Suprapubic skin (tissue), 3 donors: ENCODE data around the gene CD93.

Experiments
- POLR2AphosphoS5 ChIP-seq, 3 donors: sonication (generic); formaldehyde crosslinking; IDR thresholded peaks; one replicate each; pipeline ENCODE4 v1.6.1; 2017; ENCODE audit warnings: antibody characterized with exemption in 3 of 3
- TF ChIP-seq, protein P1 (sequence below), 2 donors: fragments of 200-600 bp in 1 of 2; fragments of 450-650 bp in 1 of 2; sonication (generic) in 1 of 2; IDR thresholded peaks; one replicate each; pipeline ENCODE4 v1.5.1; 2016 to 2019; ENCODE audit warnings: antibody characterized with exemption in 2 of 2, mild to moderate bottlenecking in 1 of 2, moderate library complexity in 1 of 2

DNA sequence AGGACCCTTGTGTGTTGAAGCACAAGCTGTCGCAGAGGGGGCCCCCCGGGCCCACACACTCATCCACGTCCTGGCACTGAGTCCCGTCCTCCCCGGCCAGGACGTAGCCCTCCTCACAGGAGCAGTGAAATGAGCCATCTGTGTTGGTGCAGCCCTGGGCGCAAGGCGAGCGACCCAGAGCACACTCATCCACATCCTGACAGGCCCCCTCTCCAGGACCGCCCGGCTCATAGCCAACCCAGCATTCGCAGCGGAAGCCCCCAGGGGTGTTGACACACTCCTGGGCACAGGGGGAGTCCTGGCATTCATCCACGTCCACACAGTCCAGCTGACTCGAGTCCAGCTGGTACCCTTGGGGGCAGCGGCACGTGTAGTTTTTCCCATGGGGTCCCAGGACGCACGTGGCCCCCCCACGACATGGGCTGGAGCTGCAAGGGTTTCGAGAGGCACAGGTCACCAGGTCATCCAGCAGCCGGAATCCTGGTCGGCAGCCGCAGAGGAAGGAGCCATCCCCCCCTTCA is 1.2 kb downstream of the CD93 start:
- no peak for TF ChIP-seq POLR2AphosphoS5 (IDR thresholded peaks at IDR 0.05)
- TF ChIP-seq, protein P1, sequence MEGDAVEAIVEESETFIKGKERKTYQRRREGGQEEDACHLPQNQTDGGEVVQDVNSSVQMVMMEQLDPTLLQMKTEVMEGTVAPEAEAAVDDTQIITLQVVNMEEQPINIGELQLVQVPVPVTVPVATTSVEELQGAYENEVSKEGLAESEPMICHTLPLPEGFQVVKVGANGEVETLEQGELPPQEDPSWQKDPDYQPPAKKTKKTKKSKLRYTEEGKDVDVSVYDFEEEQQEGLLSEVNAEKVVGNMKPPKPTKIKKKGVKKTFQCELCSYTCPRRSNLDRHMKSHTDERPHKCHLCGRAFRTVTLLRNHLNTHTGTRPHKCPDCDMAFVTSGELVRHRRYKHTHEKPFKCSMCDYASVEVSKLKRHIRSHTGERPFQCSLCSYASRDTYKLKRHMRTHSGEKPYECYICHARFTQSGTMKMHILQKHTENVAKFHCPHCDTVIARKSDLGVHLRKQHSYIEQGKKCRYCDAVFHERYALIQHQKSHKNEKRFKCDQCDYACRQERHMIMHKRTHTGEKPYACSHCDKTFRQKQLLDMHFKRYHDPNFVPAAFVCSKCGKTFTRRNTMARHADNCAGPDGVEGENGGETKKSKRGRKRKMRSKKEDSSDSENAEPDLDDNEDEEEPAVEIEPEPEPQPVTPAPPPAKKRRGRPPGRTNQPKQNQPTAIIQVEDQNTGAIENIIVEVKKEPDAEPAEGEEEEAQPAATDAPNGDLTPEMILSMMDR (IDR thresholded peaks at IDR 0.05) = no peak
